NK-92 treated with Interleukin-12 subunit alpha and Interleukin-12 subunit beta, amount 100 ng/mL, for 24 hours (cell line): ENCODE results near the gene PSMA8.
"Not testable (repeated sequence)": the region's sequence is repeated elsewhere in the genome, so short reads cannot be mapped to it uniquely, and the experiment has no call there.

Experiments
- DNase-seq: peaks from one replicate; lab custom pipeline; 2025; lab: John Stamatoyannopoulos, UW

PSMA8 gene

GRCh38 chr18:26233208-26233607, 99.5 kb downstream of the PSMA8 start:
- DNase-seq = no peak

DNA sequence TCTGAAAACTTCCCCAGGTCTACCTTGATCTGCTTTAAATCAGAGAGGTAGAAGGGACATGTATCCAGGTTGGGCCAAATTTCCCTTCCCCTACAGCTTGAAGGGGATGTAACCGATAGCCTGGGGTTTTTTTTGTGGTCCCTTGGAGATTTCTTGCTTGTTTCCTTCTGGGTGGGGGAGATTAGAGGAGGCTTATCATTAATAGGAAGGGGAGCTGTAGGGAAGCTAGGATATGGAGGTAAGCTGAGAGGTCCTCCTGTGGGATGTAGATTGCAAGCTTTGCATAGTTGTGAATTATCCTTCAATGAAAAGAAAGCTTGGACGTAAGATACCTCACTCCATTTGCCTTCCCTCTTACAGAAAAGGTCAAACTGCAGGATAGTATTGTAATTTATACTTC, 103.7 kb downstream of the PSMA8 start:
- not testable (repeated sequence) for DNase-seq

DNA sequence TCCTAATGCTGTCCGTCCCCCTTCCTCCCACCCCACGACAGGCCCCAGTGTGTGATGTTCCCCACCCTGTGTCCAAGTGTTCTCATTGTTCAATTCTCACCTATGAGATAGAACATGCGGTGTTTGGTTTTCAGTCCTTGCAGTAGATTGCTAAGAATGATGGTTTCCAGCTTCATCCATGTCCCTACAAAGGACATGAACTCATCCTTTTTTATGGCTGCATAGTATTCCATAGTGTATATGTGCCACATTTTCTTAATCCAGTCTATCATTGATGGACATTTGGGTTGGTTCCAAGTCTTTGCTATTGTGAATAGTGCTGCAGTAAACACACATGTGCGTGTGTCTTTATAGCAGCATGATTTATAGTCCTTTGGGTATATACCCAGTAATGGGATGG, 105.0 kb downstream of the PSMA8 start:
- not testable (repeated sequence) for DNase-seq

DNA sequence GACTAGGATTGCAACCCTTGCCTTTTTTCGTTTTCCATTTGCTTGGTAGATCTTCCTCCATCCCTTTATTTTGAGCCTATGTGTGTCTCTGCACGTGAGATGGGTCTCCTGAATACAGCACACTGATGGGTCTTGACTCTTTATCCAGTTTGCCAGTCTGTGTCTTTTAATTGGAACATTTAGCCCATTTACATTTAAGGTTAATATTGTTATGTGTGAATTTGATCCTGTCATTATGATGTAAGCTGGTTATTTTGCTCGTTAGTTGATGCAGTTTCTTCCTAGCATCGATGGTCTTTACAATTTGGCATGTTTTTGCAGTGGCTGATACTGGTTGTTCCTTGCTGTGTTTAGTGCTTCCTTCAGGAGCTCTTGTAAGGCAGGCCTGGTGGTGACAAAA, 108.7 kb downstream of the PSMA8 start:
- not testable (repeated sequence) for DNase-seq
